SJSA1 (cell line): ENCODE measurements around the gene SLC16A6. TPM values are rescaled to one million over a fixed set of nuclear protein-coding genes. Genes with fewer than 3 reads are reported as not detected.
A peak's percentile ranks its signal among the peaks of the same experiment; 100 is the strongest.
"Not testable (repeated sequence)": the region's sequence is repeated elsewhere in the genome, so short reads cannot be mapped to it uniquely, and the experiment has no call there.

ENCODE experiments used
- DNase-seq, 2 experiments: peaks; one replicate each; pipeline ENCODE4 v3.0.0-alpha.2; 2015 to 2020; ENCODE audit warnings: low spot score in 2 of 2, low read depth in 1 of 2
- H3K27ac ChIP-seq: fragments of 250-450 bp; sonication (Bioruptor Pico); 2 replicates; pipeline ENCODE4 v1.5.1; 2020; ENCODE audit warnings: mild to moderate bottlenecking, moderate library complexity
- H3K27me3 ChIP-seq: fragments of 250-450 bp; sonication (Bioruptor Pico); replicated peaks from 2 replicates; pipeline ENCODE4 v1.5.1; 2020; ENCODE audit warnings: mild to moderate bottlenecking, moderate library complexity
- H3K36me3 ChIP-seq: fragments of 250-450 bp; sonication (Bioruptor Pico); 2 replicates; pipeline ENCODE4 v1.5.1; 2020; ENCODE audit warnings: mild to moderate bottlenecking
- H3K4me1 ChIP-seq: fragments of 250-450 bp; sonication (Bioruptor Pico); replicated peaks from 2 replicates; pipeline ENCODE4 v1.6.1; 2021; ENCODE audit warnings: mild to moderate bottlenecking
- H3K4me3 ChIP-seq: fragments of 250-450 bp; sonication (Bioruptor Pico); 2 replicates; pipeline ENCODE4 v1.5.1; 2020; ENCODE audit warnings: mild to moderate bottlenecking
- H3K9me3 ChIP-seq: fragments of 250-450 bp; sonication (Bioruptor Pico); replicated peaks from 2 replicates; pipeline ENCODE4 v1.5.1; 2020; ENCODE audit warnings: mild to moderate bottlenecking
- total RNA-seq: library from RNA; depleted of rRNA; stranded (reverse); fragments of >200 nt; shearing (Covaris generic); gene quantifications from 2 replicates; pipeline ENCODE4 v1.2.3, GENCODE V29; 2014; rRNA removed

The SLC16A6 gene
- not detected in 2 replicates for total RNA-seq

- Histone ChIP-seq H3K9me3 (0 out of 2 replicates have a peak, but pooled peaks cover 4% of the 10 kb centered on the region), H3K4me3 (peak within 1 kb of the TSS; percentile 36), H3K27me3 (peaks cover 73% of the 10 kb centered on the region), H3K27ac (no peak within 1 kb of the TSS), H3K4me1 (peaks cover 20% of the 10 kb centered on the region), H3K36me3 (no peaks in the 10 kb centered on the region)
- DNase-seq, result no peak
Observed at GRCh38 chr17:68290955-68291835, at the start of gene SLC16A6, which contains the start of gene ARSG. SLC16A6 (minus strand) TSS chr17:68291127; CDS start chr17:68278320, 12,807 bp downstream. ARSG (plus strand) TSS chr17:68291495; CDS start chr17:68307494, 15,999 bp downstream.

GRCh38 chr17:68334393-68334792 is 43.5 kb upstream of the SLC16A6 start:
- no peak for DNase-seq
- Histone ChIP-seq H3K27ac (no peak overlapping the region), H3K4me3 (no peak overlapping the region), H3K27me3 (no peaks in the 10 kb centered on the region), H3K4me1 (no peaks in the 10 kb centered on the region), H3K36me3 (no peaks in the 10 kb centered on the region), H3K9me3 (peaks cover 23% of the 10 kb centered on the region)

- H3K9me3 ChIP-seq, result peaks cover 26% of the 10 kb centered on the region
- not testable (repeated sequence) for H3K27ac ChIP-seq, DNase-seq, H3K36me3 ChIP-seq, H3K4me1 ChIP-seq, H3K27me3 ChIP-seq, H3K4me3 ChIP-seq
Observed at GRCh38 chr17:68331932-68332331, 41.0 kb upstream of the SLC16A6 start.

- H3K27me3 ChIP-seq, result no peaks in the 10 kb centered on the region
- no peak overlapping the region for H3K27ac ChIP-seq
- DNase-seq, result no peak
- H3K36me3 ChIP-seq, result no peaks in the 10 kb centered on the region
- H3K4me3 ChIP-seq, result no peak overlapping the region
- H3K9me3 ChIP-seq, result peaks cover 28% of the 10 kb centered on the region
- no peaks in the 10 kb centered on the region for H3K4me1 ChIP-seq
Observed at GRCh38 chr17:68329331-68329730, 38.4 kb upstream of the SLC16A6 start.

- Histone ChIP-seq H3K27ac (no peak overlapping the region), H3K36me3 (no peaks in the 10 kb centered on the region), H3K27me3 (no peaks in the 10 kb centered on the region), H3K4me1 (no peaks in the 10 kb centered on the region), H3K4me3 (no peak overlapping the region), H3K9me3 (peaks cover 23% of the 10 kb centered on the region)
- no peak for DNase-seq
Observed at GRCh38 chr17:68328676-68329075, 37.7 kb upstream of the SLC16A6 start.

GRCh38 chr17:68327823-68328557 is 37.1 kb upstream of the SLC16A6 start:
- Histone ChIP-seq H3K9me3 (peaks cover 23% of the 10 kb centered on the region), H3K4me1 (no peaks in the 10 kb centered on the region), H3K36me3 (no peaks in the 10 kb centered on the region), H3K4me3 (no peak overlapping the region), H3K27ac (no peak overlapping the region), H3K27me3 (no peaks in the 10 kb centered on the region)
- no peak for DNase-seq

- Histone ChIP-seq H3K27me3 (no peaks in the 10 kb centered on the region), H3K27ac (no peak overlapping the region), H3K9me3 (peaks cover 18% of the 10 kb centered on the region), H3K4me1 (no peaks in the 10 kb centered on the region), H3K4me3 (no peak overlapping the region), H3K36me3 (no peaks in the 10 kb centered on the region)
- no peak for DNase-seq
Observed at GRCh38 chr17:68326681-68327080, 35.8 kb upstream of the SLC16A6 start.

GRCh38 chr17:68325961-68326360 is 35.0 kb upstream of the SLC16A6 start:
- H3K4me3 ChIP-seq, result no peak overlapping the region
- H3K36me3 ChIP-seq, result no peaks in the 10 kb centered on the region
- H3K27me3 ChIP-seq, result no peaks in the 10 kb centered on the region
- no peak for DNase-seq
- no peak overlapping the region for H3K27ac ChIP-seq
- peaks cover 12% of the 10 kb centered on the region for H3K9me3 ChIP-seq
- no peaks in the 10 kb centered on the region for H3K4me1 ChIP-seq

GRCh38 chr17:68324654-68325336 is 33.9 kb upstream of the SLC16A6 start:
- Histone ChIP-seq H3K27ac (no peak overlapping the region), H3K36me3 (no peaks in the 10 kb centered on the region), H3K27me3 (no peaks in the 10 kb centered on the region), H3K9me3 (peaks cover 8% of the 10 kb centered on the region; the same call in 1 of the 2 replicates), H3K4me3 (no peak overlapping the region), H3K4me1 (no peaks in the 10 kb centered on the region)
- no peak for DNase-seq

- Histone ChIP-seq H3K27ac (no peak overlapping the region), H3K4me3 (no peak overlapping the region), H3K4me1 (no peaks in the 10 kb centered on the region), H3K9me3 (peaks cover 6% of the 10 kb centered on the region; the same call in 1 of the 2 replicates), H3K36me3 (no peaks in the 10 kb centered on the region), H3K27me3 (no peaks in the 10 kb centered on the region)
- no peak for DNase-seq
Observed at GRCh38 chr17:68324114-68324513, 33.2 kb upstream of the SLC16A6 start.

- Histone ChIP-seq H3K4me1 (0 out of 2 replicates have a peak, but pooled peaks cover 4% of the 10 kb centered on the region), H3K9me3 (peaks cover 6% of the 10 kb centered on the region; the same call in 1 of the 2 replicates), H3K27ac (no peak overlapping the region), H3K36me3 (no peaks in the 10 kb centered on the region), H3K27me3 (no peaks in the 10 kb centered on the region), H3K4me3 (no peak overlapping the region)
- no peak for DNase-seq
Observed at GRCh38 chr17:68322630-68323029, 31.7 kb upstream of the SLC16A6 start.

- H3K9me3 ChIP-seq, result peaks cover 3% of the 10 kb centered on the region; the same call in 1 of the 2 replicates
- no peak for DNase-seq
- H3K27me3 ChIP-seq, result no peaks in the 10 kb centered on the region
- no peak overlapping the region for H3K27ac ChIP-seq
- H3K36me3 ChIP-seq, result no peaks in the 10 kb centered on the region
- 0 out of 2 replicates have a peak, but pooled peaks cover 4% of the 10 kb centered on the region for H3K4me1 ChIP-seq
- H3K4me3 ChIP-seq, result no peak overlapping the region
Observed at GRCh38 chr17:68321556-68321954, 30.6 kb upstream of the SLC16A6 start.

- H3K9me3 ChIP-seq, result no peaks in the 10 kb centered on the region
- H3K36me3 ChIP-seq, result no peaks in the 10 kb centered on the region
- 0 out of 2 replicates have a peak, but pooled peaks cover 4% of the 10 kb centered on the region for H3K4me1 ChIP-seq
- no peak for DNase-seq
- no peaks in the 10 kb centered on the region for H3K27me3 ChIP-seq
- no peak overlapping the region for H3K27ac ChIP-seq
- H3K4me3 ChIP-seq, result no peak overlapping the region
Observed at GRCh38 chr17:68320943-68321555, 30.1 kb upstream of the SLC16A6 start.
